SW480 (cell line): Measurements from ENCODE around the gene PXYLP1.
"Not testable (repeated sequence)": the region's sequence is repeated elsewhere in the genome, so short reads cannot be mapped to it uniquely, and the experiment has no call there.

Experiments used
- DNase-seq: peaks from one replicate; pipeline ENCODE4 v3.0.0-alpha.2; 2016; ENCODE audit warnings: low spot score

The PXYLP1 gene, protein sequence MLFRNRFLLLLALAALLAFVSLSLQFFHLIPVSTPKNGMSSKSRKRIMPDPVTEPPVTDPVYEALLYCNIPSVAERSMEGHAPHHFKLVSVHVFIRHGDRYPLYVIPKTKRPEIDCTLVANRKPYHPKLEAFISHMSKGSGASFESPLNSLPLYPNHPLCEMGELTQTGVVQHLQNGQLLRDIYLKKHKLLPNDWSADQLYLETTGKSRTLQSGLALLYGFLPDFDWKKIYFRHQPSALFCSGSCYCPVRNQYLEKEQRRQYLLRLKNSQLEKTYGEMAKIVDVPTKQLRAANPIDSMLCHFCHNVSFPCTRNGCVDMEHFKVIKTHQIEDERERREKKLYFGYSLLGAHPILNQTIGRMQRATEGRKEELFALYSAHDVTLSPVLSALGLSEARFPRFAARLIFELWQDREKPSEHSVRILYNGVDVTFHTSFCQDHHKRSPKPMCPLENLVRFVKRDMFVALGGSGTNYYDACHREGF

DNA sequence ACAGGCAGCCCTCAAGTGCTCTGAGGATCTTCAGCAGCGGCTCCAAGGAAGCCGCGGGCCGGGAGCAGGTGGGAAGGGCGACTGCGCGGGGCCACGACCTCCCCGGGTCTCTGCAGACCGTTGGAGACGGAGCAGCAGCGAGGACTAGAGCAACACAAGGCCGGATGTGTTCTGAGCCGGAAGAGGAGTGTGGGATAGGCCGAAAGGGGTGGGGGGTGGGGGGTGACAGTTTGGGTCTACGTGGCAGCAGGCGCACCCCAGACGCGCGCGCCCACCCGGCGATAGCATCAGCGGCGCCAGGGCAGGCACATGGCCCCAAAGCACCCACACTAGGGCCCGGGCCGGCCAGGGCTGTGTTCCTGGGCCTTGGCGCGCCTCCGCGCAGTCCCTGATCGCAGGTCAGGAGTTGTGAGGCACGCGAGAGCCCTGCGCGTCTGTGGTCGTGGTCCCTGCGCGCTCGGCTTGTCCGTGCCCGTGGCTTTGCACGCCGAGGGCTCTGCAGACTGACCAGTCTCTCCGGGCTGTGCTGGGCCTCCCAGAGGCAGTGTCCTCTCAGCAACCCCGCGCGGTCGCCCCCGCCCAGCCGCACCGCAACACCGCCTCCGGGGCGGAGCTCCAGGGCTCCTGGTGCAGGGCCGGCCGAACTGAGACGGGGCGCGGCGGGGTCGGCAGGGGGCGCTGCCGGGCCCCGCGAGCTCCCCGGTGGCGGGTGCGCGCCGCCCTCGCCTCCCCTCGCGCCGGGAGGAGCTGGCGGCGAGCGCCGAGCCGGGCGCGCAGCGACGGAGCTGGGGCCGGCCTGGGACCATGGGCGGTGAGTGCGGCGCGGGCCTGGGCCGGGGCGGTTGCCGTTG, at the start of gene PXYLP1:
Gene PXYLP1 (plus strand): TSS at position 725 of the 851 bp plus-strand sequence. CDS start 28,351 bp downstream, outside the sequence.
- peak; percentile 88 for DNase-seq

DNA sequence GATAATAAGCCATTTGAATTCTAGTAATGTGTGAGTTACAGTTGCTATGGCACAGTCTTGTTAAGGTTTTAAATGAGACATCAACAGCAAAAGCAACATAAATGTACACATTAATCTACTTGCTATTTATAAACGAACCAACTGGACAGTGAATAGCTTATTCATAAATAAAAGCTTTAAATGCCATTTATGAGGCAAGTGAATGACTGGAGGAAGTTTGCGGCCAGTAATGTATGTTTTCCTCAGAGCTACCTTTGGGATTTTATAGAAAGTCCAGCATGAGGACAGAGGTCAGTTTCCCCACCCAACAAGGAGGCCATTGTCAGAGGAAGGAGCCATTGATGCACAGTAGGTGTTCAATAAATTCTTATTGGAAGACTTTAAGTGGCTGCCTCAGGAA, 48.0 kb upstream of the PXYLP1 start:
- DNase-seq: no peak

DNA sequence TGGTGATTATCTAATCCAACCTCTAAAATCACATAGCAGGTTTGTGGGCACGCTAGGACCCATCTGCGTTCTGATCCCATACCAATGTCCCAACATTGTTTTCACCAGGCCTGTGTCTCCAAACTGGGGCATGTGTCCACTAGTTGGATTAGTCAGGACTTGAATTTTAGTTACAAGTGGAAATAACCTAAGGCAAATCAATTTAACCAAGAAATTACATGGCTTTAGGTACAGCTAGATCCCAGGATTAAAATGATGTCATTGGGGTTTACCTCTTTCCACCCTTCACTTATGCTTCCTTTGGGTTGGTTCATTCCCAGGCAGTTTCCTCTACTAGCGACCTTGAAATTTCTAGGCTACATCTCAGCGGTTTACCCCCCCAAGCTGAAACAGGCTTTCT, 47.2 kb upstream of the PXYLP1 start:
- no peak for DNase-seq

DNA sequence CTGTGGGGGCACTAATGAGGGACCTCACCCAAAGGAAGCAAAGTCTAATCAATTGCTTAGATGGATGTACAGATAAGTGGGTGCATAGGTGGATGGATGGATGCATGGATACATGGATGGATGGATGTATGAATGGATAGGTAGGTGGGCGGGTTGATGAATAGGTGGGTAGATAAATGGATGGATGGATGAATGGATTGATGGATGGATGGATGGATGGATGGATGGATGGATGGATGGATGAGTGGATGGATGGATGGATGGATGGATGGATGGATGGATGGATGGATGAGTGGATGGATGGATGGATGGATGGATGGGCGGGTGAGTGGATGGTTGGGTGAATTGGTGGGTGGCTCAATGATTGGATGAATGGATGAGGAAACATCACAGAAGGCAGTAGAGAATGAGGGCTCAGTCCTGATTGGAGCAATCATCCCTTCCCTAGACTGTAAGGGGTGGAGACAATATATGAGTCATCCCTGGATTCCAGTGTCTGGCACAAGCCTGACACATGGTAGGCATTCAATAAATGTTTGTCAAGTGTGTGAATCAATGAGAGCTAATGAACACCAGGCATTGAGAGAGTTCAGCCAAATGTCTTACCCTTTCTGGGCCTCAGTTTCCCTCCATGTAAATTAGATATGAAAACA, 40.4 kb upstream of the PXYLP1 start:
- peak; percentile 50 for DNase-seq

DNA sequence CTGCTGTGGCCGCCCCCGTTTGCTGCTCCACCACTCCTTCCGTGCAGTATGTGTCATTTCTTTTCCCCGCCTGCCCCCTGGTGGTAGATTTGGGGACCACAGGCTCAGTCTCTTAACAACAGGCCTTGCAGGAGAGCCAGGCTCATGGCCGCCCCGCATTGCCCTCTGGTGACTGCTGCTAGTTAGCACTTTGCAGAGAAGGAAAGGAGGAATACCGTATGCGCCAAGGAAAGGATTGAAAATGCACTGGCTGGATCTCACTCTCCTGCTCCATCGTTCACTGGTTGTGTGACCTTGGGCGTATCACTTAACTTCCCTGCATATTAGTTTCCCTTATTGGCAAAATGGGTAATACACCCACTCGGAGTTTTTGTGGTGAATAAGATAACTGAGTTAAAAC, 39.3 kb upstream of the PXYLP1 start:
- DNase-seq: peak; percentile 91

DNA sequence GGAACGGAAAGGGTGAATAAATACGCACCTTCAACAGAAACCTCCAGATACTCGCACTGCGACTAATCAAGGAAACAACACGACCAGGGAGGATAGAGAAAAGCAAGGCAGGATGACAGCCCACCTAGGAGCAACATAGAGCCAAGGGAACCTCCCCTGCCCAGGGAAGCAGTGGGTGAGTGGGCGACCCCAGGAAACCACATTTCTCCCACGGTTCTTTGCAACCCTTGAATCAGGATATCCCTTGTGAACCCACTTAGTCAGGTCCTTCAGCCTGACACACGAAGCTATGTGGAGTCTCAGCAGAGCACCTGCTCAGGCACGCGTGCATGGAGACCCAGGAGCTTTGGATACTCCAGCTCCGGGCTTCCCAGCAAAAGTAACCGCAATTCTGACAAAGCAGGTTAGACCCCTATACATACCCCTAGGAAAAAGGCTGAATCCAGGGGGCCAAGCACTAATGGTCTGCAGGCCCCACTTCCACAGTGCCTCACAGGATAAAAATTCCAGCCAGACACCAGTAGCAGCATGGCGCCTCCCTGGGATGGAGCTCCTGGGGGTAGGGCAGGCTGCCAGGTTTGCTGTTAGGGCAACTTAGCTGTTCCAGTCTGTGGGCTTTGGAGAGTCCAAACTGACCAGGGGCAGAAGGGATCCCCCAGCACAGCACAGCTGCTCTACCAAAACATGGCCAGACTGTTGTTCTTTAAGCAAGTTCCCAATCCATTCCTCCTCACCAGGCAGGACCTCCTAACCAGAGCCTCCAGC, 38.4 kb upstream of the PXYLP1 start:
- no peak for DNase-seq

DNA sequence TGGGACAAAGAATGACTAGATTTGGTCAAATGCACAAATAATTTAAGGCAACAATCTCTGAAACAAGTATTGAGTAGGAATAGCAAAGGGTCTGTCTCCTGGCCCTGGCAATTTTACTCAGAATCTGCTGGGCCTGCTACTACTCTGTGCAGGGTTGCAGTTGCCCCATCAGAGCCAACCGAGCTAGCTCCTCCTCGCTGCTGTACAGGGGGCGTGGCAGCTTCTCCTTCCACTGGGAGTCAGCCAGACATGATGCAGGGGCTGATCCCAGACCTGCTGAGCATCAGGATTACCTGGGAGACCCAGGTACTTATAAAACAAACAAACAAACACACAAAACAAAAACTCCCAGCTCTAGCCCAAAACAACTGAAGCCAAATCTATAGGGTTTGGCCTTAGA, 30.5 kb upstream of the PXYLP1 start:
- no peak for DNase-seq

DNA sequence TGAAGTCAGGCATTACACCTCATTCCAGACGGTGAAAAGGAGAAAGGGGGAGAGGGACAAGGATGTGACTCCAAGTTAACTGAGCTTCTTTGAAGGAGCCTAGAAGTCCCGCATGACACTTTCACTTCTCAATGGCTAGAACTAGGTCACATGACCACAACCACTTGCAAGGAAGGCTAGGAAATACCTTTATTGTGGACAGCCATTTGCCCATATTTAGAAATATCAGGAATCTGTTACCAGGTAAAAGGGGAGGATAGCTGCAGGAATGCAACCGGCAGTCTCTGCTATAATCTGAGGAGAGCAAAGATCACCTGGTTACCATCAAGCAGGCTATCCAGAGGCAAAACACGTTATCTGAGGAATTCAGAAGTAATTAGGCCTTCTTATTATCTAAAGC, 28.9 kb upstream of the PXYLP1 start:
- DNase-seq: no peak

DNA sequence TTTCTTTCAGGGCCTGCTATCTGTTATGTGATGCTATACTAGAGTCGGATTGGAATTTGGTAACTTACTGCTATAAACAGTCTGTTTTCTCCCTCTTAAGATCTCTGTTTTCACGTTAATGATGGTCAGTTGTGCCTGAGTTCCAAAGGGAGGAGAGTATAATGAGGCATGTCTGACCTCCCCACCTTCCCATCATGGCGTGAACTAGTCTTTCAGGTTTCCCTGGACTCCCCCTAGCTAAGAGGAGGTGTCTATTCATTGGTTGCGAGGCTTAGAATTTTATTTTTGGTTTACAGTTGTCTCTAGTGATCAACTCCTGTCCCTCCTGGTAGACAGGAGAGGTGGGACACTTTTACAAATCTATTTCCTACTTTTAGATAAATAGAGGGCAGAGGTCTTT, 27.8 kb upstream of the PXYLP1 start:
- DNase-seq: no peak

DNA sequence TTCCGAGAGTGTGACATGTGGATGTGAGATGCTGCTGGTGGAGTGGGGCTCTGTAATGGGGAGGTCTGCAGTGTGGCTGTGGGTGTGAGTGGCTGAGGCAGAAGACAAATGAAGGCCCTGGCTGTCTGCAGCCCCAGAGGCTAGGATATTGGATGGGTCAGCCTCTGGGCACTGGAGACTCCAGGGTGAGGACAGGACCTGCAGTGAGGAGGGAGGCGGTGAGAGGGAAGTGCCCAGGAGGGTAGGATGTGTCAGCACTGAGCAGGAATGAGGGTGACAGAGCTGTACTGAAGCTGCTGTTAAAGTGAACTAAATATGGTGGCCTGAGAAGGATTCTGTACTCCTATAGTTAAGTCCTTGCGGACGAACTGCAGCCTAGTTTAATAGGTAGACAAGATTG, 27.3 kb upstream of the PXYLP1 start:
- DNase-seq: no peak

DNA sequence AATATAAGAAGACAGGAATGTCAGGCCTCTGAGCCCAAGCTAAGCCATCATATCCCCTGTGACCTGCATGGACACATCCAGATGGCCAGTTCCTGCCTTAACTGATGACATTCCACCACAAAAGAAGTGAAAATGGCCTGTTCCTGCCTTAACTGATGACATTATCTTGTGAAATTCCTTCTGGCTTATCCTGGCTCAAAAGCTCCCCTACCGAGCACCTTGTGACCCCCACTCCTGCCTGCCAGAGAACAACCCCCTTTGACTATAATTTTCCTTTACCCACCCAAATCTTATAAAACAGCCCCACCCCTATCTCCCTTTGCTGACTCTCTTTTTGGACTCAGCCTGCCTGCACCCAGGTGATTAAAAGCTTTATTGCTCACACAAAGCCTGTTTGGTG, 20.3 kb upstream of the PXYLP1 start:
- DNase-seq: not testable (repeated sequence)

DNA sequence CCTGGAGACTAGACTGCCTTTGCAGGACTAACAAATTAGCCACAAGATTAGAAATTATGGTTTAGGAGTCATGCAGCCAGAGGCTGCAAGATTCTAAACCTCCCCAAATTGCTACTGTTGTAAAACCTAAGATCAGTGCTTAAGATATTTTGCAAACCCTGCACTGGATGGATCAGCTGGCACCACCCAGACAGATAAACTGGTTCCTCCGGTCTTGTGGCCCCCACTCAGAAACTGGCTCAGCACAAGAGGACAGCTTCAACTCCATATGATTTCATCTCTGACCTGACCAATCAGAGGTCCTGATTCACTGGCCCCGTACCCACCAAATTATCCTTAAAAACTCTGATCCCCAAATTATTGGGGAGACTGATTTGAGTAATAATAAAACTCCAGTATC, 19.5 kb upstream of the PXYLP1 start:
- no peak for DNase-seq

DNA sequence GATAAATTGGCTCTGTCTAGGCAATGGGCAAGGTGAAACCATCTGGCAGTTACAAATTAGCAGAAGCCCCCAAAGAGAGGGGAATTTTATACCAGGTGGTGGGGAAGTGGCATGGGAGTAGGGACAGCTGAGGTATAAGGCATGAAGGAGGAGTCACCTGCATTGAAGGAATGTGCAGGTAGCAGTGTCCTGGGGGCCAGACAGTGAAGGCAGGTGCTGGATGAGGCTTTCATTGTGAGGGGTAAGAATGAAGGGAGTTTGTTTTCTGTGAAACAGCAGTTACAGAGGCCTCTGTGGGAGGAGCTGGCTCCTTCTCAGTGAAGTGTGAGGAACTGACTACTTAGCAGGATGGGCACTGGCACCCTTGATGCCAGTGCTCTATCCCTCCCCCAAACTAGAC, 19.1 kb upstream of the PXYLP1 start:
- no peak for DNase-seq

DNA sequence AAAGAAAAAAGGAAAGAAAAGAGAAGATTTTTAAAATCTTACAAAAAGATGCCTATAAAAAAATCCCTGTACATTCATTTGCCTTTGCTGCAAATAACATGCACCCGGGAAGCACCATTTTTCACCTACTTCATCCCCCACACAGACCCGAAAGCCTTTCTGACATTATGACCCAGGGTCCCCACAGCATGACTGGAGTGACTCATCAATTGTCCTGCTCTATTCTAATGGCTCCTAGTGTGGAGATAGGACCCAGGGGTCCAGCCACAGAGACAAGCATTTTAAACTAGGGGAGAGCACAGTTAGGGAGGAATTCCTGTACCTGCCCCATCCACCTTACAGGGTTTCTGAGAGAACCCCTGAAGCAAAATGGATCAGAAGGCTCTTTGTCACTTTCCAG, 14.7 kb upstream of the PXYLP1 start:
- DNase-seq: no peak

DNA sequence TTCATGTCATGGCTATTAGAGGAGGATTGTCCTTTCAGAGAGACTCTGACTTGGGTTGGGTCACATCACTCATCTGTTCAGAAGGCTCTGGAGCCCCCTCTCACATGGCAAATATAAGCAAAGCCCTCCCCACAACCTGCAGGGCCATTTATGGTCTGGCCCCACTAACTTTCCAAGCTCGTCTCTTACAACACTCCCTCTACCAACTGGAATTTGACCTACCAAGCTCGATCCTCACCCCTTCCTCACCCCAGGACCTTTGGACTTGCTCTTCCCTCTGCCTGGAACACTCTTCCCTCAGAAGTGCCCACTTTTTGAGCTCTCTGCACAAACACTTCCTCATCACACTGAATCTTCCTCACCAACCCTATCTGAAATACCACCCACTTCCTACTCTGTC, 14.2 kb upstream of the PXYLP1 start:
- no peak for DNase-seq

DNA sequence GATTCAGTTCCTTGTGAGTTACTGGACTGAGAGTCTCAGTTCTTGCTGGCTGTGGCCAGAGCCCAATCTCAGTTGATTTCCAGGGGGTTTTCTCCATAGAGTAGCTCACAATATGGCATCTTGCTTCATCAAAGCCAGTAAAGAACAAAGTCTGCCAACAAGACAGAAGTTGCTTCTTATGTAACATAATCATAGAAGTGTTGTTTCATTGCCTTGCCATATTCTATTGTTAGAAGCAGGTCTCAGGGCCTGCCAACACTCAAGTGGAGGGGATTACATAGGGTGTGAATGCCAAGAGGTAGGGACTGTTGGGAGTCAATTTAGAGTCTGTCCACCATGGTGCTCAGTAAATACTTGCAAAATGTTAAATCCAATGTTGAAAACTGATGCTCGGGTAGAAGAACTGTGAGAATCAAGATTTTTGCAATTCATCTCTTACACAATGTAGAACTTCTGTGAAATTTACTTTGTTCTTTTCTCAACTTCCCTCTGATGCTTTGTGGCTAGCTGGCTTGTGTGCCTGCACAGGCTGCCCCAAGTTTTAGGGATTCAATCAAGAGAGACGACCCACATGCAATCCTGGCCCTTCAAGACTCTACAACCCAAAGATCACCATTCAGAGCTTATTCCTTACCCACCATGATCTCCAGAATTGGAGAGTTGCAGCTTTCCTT, 13.3 kb upstream of the PXYLP1 start:
- no peak for DNase-seq

DNA sequence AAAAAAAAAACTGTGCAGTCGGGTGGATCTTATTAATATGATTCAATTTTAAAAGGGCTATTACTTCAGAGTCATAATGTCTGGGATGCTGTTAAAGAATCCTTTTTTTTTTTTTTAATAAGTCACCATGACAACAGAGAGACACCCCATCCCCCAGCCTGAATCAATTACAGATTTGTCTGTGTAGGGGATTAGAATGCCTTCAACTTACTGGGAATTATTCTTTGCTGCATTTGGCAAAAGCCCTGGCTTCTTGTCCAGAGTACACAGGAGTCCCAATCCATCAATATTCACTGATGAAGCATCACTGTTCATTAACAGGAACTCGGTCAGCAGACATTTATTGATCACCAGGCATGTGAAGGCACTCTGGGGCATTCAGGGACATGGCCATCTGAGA, 12.7 kb upstream of the PXYLP1 start:
- DNase-seq: no peak

DNA sequence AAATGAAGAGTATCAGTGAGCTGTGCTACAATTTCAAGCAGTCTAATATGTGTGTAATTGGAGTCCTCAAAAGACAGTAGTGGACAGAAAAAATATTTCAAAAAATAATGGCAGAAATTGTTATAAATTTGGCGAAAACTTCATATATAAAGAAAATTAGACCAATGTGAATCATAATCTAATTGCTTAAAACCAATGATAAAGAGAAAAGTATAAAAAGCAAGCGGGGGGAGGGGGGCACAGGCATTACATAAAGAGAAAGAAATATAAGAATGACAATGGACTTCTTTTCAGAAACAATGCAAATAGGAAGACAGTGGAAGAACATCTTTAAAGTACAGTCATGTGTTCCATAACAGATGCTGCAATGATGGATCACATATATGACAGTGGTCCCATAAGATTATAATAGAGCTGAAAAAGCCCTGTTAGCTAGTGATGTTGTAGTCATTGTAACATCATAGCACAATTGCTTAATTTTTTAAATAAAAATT, 7.9 kb upstream of the PXYLP1 start:
- no peak for DNase-seq

DNA sequence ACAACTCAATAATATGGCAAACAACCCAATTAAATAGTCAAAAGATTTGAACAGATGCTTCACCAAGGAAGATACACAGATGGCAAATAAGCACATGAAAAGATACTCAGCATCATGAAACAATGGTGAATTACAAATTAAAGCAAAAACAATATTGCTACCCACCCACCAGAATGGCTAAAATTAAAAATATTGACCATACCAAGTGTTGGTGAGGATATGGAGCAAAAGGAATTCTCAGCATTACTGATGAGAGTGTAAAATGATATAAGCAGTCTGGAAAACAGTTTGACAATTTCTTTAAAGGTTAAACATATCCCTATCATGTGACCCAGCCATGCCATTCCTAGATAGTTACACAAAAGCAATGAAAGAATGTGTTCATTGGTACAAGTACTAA, 5.7 kb upstream of the PXYLP1 start:
- DNase-seq: no peak

DNA sequence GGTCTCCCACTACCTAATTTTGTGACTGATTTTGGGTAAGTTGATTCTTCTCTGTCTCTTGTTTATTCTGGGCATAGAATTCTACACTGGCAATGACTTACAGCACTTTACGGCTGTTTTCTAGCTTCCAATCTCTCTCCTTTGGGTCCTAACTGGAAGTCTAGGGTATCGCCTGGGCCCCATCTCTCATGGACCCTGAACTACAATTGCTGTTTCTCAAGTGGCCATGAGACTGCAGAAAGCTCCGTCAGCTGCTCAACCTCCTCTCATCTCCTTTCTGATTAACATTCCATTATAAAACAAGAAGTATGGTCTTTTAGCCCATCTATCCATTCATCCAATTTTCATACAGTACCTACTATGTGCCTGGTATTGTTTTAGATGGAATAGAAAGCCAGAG, 4.4 kb upstream of the PXYLP1 start:
- no peak for DNase-seq

DNA sequence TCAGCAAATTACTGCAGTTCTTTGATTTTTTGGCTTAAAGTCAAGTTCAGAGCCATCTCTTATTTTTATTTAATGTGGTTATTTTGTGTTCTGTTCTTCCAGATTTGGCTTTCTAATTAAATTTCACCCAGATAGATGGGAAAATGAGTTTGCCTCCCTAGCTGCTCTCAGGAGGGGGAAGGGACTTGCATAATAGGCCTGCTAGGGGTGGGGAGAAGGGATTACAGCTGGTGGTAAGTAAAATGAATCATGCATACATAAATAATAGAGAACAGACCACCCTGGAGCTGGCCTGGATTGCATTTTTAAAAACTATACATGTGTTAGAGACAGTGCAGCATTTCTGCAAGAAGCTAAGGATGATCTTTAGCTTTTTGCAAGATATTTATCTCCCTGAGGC, 3.9 kb upstream of the PXYLP1 start:
- no peak for DNase-seq
